Ammon's horn (tissue), 1 donor: ENCODE data around the gene SRGAP1.

Experiments used
- DNase-seq: peaks from one replicate; pipeline ENCODE4 v3.0.0-alpha.2; 2016; ENCODE audit warnings: low spot score

The SRGAP1 gene

DNA sequence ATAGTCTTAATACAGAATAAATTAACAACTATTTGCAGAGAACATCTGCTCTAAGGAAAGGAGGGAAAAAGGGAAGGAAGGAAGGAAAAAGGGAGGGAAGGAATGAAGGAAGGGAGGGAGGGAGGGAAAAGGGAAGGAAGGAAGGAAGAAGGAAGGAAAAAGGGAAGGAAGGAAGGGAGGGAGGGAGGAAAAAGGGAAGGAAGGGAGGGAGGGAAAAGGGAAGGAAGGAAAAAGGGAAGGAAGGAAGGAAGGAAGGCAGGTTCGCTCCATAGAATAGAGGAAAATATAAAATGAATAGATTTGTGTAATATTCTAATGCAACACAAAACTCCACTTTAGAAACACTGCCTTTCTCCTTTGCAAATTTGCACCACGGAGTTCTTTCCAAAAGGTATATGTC, 361.0 kb downstream of the SRGAP1 start:
- DNase-seq, result no peak

GRCh38 chr12:64207453-64207852, 363.0 kb downstream of the SRGAP1 start:
- no peak for DNase-seq
